ENCODE data around the gene FAM117B.
"Not testable (repeated sequence)": the region's sequence is repeated elsewhere in the genome, so short reads cannot be mapped to it uniquely, and the experiment has no call there.

The FAM117B gene

DNA sequence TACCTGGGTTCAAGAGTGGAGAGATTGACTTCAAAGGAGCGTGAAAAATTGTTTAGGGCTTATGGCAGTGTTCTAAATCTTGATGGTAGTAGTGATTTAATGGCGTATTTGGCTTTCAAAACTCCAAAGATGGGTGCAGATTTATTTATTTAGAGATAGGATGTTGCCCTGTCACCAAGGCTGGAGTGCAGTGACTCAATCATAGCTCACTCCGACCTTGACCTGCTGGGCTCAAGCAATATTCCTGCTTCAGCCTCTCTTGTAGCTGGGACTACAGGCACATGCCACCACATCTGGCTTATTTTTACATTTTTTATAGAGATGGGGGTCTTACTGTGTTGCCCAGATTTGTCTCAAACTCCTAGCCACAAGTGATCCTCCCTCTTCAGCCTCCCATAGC lies 52.5 kb downstream of the FAM117B start:
- H3K4me1 ChIP-seq (ENCODE audit: insufficient read depth, low read length): no peaks in the 10 kb centered on the region
- no peak overlapping the region for H3K27ac ChIP-seq (ENCODE audit: low read length)
- H3K4me3 ChIP-seq (ENCODE audit: low read length): no peak overlapping the region

DNA sequence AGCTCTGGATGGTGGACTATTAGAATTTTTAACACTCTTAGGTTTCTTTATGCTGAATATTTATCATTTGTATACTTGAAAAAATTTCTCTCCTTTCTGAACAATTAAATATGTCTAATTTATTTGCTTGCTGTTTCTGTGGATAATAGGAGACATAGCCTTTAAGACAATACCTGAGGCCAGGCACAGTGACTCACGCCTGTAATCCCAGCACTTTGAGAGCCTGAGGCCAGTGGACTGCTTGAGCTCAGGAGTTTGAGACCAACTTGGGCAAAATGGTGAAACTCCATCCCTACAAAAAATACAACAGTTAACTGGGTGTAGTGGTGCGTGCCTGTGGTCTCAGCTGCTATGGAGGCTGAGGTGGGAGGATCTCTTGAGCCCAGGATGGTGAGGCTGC lies 54.7 kb downstream of the FAM117B start:
- no peaks in the 10 kb centered on the region for H3K27me3 ChIP-seq (ENCODE audit: insufficient read depth, low read length)
- H3K4me1 ChIP-seq (ENCODE audit: insufficient read depth, low read length): no peaks in the 10 kb centered on the region
- no peak overlapping the region for H3K27ac ChIP-seq (ENCODE audit: low read length)
- H3K9me3 ChIP-seq (ENCODE audit: insufficient read depth, low read depth, low read length): no peaks in the 10 kb centered on the region
- H3K4me3 ChIP-seq (ENCODE audit: low read length): no peak overlapping the region
- H3K9ac ChIP-seq (ENCODE audit: low read depth, low read length): no peak overlapping the region
- no peaks in the 10 kb centered on the region for H3K36me3 ChIP-seq (ENCODE audit: insufficient read depth, low read depth, low read length)

More for the DNA sequence above, 52.5 kb downstream of the FAM117B start:
- H3K9me3 ChIP-seq (ENCODE audit: insufficient read depth, low read depth, low read length): no peaks in the 10 kb centered on the region
- no peak overlapping the region for H3K9ac ChIP-seq (ENCODE audit: low read depth, low read length)
- H3K27me3 ChIP-seq (ENCODE audit: insufficient read depth, low read length): no peaks in the 10 kb centered on the region
- H3K36me3 ChIP-seq (ENCODE audit: insufficient read depth, low read depth, low read length): no peaks in the 10 kb centered on the region

DNA sequence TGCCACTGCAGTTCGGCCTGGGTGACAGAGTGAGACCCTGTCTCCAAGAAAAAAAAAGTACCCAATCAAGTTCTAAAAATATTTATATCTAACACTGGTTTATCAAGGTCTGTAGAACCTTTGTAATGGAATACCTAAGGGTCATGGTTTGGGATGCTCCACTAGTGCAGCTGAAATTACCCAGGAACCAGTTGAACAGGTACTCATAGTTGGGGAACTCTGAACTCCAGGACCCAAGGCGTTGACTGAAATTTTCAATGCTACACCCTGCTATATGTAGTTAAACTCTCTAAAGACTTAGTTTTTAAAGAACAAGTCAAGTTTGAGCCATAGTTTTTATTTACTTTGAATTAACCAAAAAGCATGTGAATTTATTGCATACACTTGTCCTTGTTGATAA lies 55.1 kb downstream of the FAM117B start:
- H3K36me3 ChIP-seq (ENCODE audit: insufficient read depth, low read depth, low read length): no peaks in the 10 kb centered on the region
- H3K27ac ChIP-seq (ENCODE audit: low read length): no peak overlapping the region
- no peaks in the 10 kb centered on the region for H3K4me1 ChIP-seq (ENCODE audit: insufficient read depth, low read length)
- no peak overlapping the region for H3K4me3 ChIP-seq (ENCODE audit: low read length)
- H3K9ac ChIP-seq (ENCODE audit: low read depth, low read length): no peak overlapping the region
- H3K9me3 ChIP-seq (ENCODE audit: insufficient read depth, low read depth, low read length): no peaks in the 10 kb centered on the region
- H3K27me3 ChIP-seq (ENCODE audit: insufficient read depth, low read length): no peaks in the 10 kb centered on the region

DNA sequence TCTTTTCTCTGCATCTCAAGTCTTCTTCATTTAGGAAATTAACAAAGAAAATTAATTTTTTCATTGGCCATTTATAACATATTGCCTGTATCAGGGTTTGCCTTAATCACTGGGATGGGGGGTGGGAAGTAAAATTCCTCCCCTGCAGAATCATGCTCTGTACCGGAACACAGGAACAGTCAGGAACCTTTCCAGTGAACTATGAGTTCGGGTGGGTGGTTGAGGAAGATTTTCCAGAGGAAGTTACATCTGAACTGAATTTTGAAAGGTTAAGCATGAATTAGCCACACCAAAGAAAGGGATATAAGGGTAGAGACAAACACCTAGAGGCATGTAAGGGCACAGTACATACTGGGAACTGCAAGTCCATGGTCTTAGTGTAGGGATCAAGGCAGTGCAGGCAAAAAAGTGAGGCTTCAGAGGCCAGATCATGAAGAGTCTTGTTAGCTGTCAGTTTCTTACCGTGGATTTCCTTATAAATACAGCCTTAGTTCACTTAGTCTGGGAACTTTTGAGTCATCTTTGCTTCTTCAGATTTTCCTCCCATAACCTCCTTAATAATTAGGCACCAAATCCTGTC lies 55.6 kb downstream of the FAM117B start:
- Histone ChIP-seq H3K9ac (ENCODE audit: low read depth, low read length) (no peak overlapping the region), H3K9me3 (ENCODE audit: insufficient read depth, low read depth, low read length) (no peaks in the 10 kb centered on the region), H3K27me3 (ENCODE audit: insufficient read depth, low read length) (no peaks in the 10 kb centered on the region), H3K27ac (ENCODE audit: low read length) (no peak overlapping the region), H3K4me1 (ENCODE audit: insufficient read depth, low read length) (no peaks in the 10 kb centered on the region), H3K36me3 (ENCODE audit: insufficient read depth, low read depth, low read length) (no peaks in the 10 kb centered on the region), H3K4me3 (ENCODE audit: low read length) (no peak overlapping the region)

DNA sequence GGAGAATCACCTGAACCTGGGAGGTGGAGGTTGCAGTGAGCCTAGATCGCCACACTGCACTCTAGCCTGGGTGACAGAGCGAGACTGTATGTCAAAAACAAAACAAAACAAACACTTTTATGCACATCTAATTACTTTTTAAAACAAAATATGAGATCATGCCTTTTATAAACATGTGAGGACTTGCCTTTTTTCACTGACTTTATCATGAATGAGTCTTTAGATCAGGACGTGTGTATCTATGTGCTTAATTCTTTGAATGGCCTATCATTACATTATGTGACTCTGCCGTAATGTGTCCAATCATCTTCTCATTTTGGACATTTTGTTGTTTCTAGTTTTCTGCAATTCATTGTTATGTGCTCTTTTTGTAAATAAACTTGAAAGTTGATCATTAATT lies 58.7 kb downstream of the FAM117B start:
- H3K4me3 ChIP-seq (ENCODE audit: low read length): no peak overlapping the region
- H3K4me1 ChIP-seq (ENCODE audit: insufficient read depth, low read length): no peaks in the 10 kb centered on the region
- no peaks in the 10 kb centered on the region for H3K9me3 ChIP-seq (ENCODE audit: insufficient read depth, low read depth, low read length)
- H3K27ac ChIP-seq (ENCODE audit: low read length): no peak overlapping the region
- H3K27me3 ChIP-seq (ENCODE audit: insufficient read depth, low read length): no peaks in the 10 kb centered on the region
- peaks cover 15% of the 10 kb centered on the region; the same call in 1 of the 2 replicates for H3K36me3 ChIP-seq (ENCODE audit: insufficient read depth, low read depth, low read length)
- H3K9ac ChIP-seq (ENCODE audit: low read depth, low read length): no peak overlapping the region

DNA sequence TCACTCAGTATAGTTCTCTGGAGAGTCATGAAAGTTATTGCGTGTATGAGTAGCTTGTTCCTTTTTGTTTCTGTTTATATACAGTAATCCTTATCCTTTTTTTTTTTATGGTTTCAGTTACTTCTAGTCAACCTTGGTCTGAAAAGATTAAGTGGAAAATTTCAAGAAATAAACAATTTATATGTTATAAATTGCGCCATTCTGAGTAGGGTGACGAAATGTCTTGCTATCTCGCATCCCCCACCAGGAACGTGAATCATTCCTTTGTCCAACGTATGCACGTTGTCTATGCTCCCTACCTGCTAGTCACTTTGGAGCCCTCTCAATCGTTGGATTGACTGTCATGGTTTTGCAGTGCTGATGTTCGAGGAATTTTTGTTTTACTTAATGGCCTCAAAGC lies 60.4 kb downstream of the FAM117B start:
- no peaks in the 10 kb centered on the region for H3K4me1 ChIP-seq (ENCODE audit: insufficient read depth, low read length)
- peaks cover 15% of the 10 kb centered on the region; the same call in 1 of the 2 replicates for H3K36me3 ChIP-seq (ENCODE audit: insufficient read depth, low read depth, low read length)
- H3K4me3 ChIP-seq (ENCODE audit: low read length): no peak overlapping the region
- H3K27ac ChIP-seq (ENCODE audit: low read length): no peak overlapping the region
- no peaks in the 10 kb centered on the region for H3K9me3 ChIP-seq (ENCODE audit: insufficient read depth, low read depth, low read length)
- H3K9ac ChIP-seq (ENCODE audit: low read depth, low read length): no peak overlapping the region
- no peaks in the 10 kb centered on the region for H3K27me3 ChIP-seq (ENCODE audit: insufficient read depth, low read length)

DNA sequence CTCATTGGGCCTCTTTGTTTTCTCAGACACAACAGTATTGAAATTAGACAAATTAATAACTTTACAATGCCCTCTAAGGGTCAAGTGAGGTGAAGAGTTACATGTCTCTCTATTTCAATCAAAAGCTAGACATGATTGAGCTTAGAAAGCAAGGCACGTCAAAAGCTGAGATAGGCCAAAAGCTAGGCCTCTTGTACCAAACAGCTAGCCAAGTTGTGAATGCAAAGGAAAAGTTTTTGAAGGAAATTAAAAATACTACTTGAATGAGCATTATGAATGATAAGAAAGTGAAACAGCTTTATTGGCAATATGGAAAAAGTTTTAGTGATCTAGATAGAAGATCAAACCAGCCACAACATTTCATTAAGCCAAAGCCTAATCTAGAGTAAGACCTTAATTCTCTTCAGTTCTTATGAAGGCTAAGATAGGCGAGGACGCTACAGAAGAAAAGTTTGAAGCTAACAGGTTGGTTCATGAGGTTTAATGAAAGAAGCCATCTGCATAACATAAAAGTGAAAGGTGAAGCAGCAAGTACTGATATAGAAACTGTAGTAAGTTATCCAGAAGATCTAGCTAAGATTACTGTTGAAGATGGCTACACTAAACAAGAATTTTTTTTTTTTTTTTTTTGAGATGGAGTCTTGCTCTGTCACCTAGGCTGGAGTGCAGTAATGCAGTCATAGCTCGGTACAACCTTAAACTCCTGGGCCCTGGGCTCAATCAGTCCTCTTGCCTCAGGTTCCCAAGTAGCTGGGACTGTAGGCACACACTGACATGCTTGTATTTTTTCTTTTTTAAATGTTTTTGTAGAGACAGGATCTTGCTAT lies 65.5 kb downstream of the FAM117B start:
- Histone ChIP-seq H3K27me3 (ENCODE audit: insufficient read depth, low read length) (no peaks in the 10 kb centered on the region), H3K36me3 (ENCODE audit: insufficient read depth, low read depth, low read length) (peaks cover 15% of the 10 kb centered on the region; the same call in 1 of the 2 replicates), H3K27ac (ENCODE audit: low read length) (no peak overlapping the region), H3K4me1 (ENCODE audit: insufficient read depth, low read length) (no peaks in the 10 kb centered on the region), H3K4me3 (ENCODE audit: low read length) (no peak overlapping the region), H3K9me3 (ENCODE audit: insufficient read depth, low read depth, low read length) (no peaks in the 10 kb centered on the region), H3K9ac (ENCODE audit: low read depth, low read length) (no peak overlapping the region)

DNA sequence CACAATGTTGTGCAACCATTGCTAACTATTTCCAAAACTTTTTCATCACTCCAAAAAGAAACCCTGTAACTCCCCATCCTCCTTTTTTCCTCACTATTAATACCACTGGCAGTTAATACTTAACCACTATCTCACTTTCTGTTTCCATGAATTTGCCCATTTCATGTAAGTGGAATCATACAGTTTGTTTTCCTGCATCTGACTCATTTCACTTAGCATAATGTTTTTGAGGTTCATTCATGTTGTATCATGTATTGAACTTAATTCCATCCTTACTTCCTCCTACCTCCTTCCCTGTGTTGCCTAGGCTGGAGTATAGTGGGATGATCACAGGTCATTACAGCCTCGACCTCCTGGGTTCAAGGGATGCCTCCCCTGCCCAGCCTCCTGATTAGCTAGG lies 68.3 kb downstream of the FAM117B start:
- no peak overlapping the region for H3K9ac ChIP-seq (ENCODE audit: low read depth, low read length)
- no peaks in the 10 kb centered on the region for H3K27me3 ChIP-seq (ENCODE audit: insufficient read depth, low read length)
- H3K36me3 ChIP-seq (ENCODE audit: insufficient read depth, low read depth, low read length): no peaks in the 10 kb centered on the region
- H3K27ac ChIP-seq (ENCODE audit: low read length): no peak overlapping the region
- no peaks in the 10 kb centered on the region for H3K4me1 ChIP-seq (ENCODE audit: insufficient read depth, low read length)
- no peaks in the 10 kb centered on the region for H3K9me3 ChIP-seq (ENCODE audit: insufficient read depth, low read depth, low read length)
- H3K4me3 ChIP-seq (ENCODE audit: low read length): no peak overlapping the region

DNA sequence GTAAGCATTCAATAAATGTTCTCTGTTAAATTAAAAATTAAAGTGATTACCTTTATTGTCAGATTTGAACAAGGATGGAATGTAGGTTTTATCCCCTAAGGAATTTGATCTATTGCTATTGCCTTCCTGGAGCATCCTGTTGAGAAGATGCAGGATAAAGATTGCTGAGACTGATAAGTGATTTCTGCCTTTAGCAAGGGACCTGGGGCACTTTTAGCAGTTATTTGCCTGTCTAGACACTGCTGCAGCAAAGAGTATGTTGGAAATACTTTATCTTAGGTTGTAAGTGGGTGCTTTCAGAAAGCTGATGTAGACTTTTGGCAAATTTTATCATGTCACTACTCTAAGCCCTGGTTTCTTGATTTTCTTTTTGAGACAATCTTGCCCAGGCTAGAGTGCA lies 69.5 kb downstream of the FAM117B start:
- Histone ChIP-seq H3K36me3 (ENCODE audit: insufficient read depth, low read depth, low read length) (no peaks in the 10 kb centered on the region), H3K9ac (ENCODE audit: low read depth, low read length) (no peak overlapping the region), H3K9me3 (ENCODE audit: insufficient read depth, low read depth, low read length) (no peaks in the 10 kb centered on the region), H3K27ac (ENCODE audit: low read length) (no peak overlapping the region), H3K4me3 (ENCODE audit: low read length) (no peak overlapping the region), H3K4me1 (ENCODE audit: insufficient read depth, low read length) (no peaks in the 10 kb centered on the region), H3K27me3 (ENCODE audit: insufficient read depth, low read length) (no peaks in the 10 kb centered on the region)

DNA sequence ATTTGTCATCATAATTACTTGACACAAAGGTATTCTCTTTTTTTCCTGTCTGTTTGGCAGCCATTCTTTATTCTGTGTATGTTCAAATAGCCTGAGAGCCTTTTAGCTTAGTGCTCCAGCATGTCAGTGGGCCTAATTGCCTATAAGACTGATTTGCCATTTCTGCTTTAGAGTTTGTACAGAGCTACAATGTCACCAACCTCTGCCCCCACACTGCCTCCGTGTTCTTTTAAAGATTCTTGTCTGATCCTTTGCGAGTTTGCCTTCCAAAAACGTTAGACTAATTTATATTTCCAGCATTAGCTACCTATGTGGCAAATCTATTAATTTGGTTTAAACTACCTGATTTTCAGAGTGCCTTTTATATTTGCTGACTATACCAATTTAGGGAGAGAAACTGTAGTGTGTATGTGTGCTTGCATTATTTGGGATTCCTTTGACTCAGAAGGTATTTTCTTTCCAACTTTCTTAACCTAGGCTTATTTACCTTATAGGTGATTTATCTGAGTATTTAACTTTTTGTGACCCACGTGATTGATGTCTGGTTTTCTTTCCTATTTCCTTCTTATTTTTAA lies 70.8 kb downstream of the FAM117B start:
- H3K9me3 ChIP-seq (ENCODE audit: insufficient read depth, low read depth, low read length): no peaks in the 10 kb centered on the region
- H3K27ac ChIP-seq (ENCODE audit: low read length): no peak overlapping the region
- H3K36me3 ChIP-seq (ENCODE audit: insufficient read depth, low read depth, low read length): no peaks in the 10 kb centered on the region
- H3K4me1 ChIP-seq (ENCODE audit: insufficient read depth, low read length): no peaks in the 10 kb centered on the region
- no peak overlapping the region for H3K9ac ChIP-seq (ENCODE audit: low read depth, low read length)
- no peaks in the 10 kb centered on the region for H3K27me3 ChIP-seq (ENCODE audit: insufficient read depth, low read length)
- no peak overlapping the region for H3K4me3 ChIP-seq (ENCODE audit: low read length)

DNA sequence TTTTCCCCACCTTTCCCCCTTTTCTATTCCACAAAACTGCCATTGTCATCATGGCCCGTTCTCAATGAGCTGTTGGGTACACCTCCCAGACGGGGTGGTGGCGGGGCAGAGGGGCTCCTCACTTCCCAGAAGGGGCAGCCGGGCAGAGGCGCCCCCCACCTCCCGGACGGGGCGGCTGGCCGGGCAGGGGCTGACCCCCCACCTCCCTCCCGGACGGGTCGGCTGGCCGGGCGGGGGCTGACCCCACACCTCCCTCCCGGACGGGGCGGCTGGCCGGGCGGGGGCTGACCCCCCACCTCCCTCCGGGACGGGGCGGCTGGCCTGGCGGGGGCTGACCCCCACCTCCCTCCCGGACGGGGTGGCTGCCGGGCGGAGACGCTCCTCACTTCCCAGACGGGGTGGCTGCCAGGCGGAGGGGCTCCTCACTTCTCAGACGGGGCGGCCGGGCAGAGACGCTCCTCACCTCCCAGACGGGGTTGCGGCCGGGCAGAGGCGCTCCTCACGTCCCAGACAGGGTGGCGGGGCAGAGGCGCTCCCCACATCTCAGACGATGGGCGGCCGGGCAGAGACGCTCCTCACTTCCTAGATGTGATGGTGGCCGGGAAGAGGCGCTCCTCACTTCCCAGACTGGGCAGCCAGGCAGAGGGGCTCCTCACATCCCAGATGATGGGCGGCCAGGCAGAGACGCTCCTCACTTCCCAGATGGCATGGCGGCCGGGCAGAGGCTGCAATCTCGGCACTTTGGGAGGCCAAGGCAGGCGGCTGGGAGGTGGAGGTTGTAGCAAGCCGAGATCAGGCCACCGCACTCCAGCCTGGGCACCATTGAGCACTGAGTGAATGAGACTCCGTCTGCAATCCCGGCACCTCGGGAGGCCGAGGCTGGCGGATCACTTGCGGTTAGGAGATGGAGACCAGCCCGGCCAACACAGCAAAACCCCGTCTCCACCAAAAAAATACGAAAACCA lies 80.5 kb downstream of the FAM117B start:
- H3K4me1 ChIP-seq (ENCODE audit: insufficient read depth, low read length); H3K9me3 ChIP-seq (ENCODE audit: insufficient read depth, low read depth, low read length); H3K27ac ChIP-seq (ENCODE audit: low read length); H3K36me3 ChIP-seq (ENCODE audit: insufficient read depth, low read depth, low read length); H3K27me3 ChIP-seq (ENCODE audit: insufficient read depth, low read length); H3K9ac ChIP-seq (ENCODE audit: low read depth, low read length); H3K4me3 ChIP-seq (ENCODE audit: low read length): not testable (repeated sequence)
